ENCODE measurements around the gene PFKL.

GRCh38 chr21:44356636-44357035 is 56.8 kb downstream of the PFKL start:
- TF ChIP-seq CTCF (conservative IDR thresholded peaks at IDR 0.05 in 1 of 2, IDR thresholded peaks at IDR 0.05 in 1 of 2; ENCODE audit: low read depth in 1 of 2, low read length in 2 of 2): no peak
- no peak for TF ChIP-seq EZH2 (IDR thresholded peaks at IDR 0.05; ENCODE audit: low read length, missing control alignments)
